ENCODE data around the gene GRM7.

- no peak for TF ChIP-seq FOXP2 (optimal IDR thresholded peaks at IDR 0.05; ENCODE audit: borderline replicate concordance, extremely low read depth, extremely low read length, insufficient read depth)
- no peak for TF ChIP-seq POLR2AphosphoS5 (IDR thresholded peaks at IDR 0.05; ENCODE audit: low read depth, low read length)
- no peak for TF ChIP-seq REST (IDR thresholded peaks at IDR 0.05; ENCODE audit: insufficient read depth in 1 of 2, low read depth in 2 of 2, low read length in 2 of 2)
These were observed 840.1 kb downstream of the GRM7 start for GRCh38 chr3:7700977-7701376.

Data from PFSK-1 (cell line).